ENCODE results near the gene ARHGAP15.

Gene ARHGAP15

DNA sequence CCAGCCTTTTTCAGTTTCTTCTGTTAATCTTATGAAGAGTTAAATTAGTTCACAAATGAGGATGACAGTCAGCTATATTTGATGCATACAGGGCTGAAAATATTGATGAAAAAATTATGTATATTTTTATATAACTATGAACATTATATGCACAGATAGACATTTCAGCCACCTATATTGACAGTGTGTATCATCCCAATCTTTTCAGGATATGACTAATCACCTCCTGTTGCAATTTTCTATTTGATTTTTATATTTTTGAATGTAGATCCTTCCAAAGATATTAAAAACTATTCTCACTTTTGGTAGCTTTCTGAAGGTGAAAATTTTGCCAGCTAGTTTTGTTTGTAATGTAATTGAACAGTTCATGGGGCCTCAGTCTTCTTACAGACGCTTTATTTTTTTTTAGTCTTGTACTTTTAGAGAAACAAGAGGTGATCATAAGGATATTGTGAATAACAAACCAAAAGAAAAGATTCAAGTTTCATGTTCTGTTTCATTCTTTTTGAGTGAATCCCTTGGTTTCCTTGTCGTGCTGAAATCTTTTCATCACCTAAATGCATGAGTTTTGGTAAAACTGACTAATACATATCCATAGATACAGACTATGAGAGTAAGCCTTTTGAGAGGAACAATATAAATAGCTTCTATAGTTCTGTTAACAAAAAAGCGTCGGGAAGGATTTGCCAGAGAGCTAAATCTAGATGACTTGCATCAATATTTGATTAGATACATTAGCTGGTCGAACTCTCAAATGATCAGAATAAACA lies 123.1 kb downstream of the ARHGAP15 start:
- TF ChIP-seq JUND (IDR thresholded peaks at IDR 0.05; ENCODE audit: low read depth): no peak
- DNase-seq (ENCODE audit: low read depth in 1 of 2, low spot score in 1 of 2): no peak
- in situ Hi-C loops (cut with HindIII; ENCODE audit: low pct_unique_long_range_greater_than_20kb, low sequenced_read_pairs): no loop called here

DNA sequence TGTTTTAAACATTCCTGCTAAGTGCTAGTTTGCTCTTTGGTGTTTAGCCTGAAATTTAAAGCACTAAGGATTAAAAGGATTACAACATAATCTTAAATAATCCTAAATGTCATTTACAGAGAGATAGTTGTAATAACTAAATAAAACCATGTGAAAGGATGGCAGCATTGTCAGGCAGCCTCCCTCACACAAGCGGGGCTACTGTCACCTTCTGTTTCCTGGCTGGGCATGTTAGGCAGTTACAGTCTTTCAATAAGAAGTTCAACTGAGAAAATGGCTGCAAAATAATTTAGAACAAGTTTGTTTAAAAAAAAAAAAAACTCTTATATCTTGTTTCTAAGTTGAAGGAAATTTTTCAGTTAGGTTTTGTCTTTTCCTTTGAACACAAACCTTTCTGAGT lies 124.9 kb downstream of the ARHGAP15 start:
- no peak for DNase-seq (ENCODE audit: low read depth in 1 of 2, low spot score in 1 of 2)
- in situ Hi-C loops (cut with HindIII; ENCODE audit: low pct_unique_long_range_greater_than_20kb, low sequenced_read_pairs): no loop called here
- no peak for TF ChIP-seq JUND (IDR thresholded peaks at IDR 0.05; ENCODE audit: low read depth)

DNA sequence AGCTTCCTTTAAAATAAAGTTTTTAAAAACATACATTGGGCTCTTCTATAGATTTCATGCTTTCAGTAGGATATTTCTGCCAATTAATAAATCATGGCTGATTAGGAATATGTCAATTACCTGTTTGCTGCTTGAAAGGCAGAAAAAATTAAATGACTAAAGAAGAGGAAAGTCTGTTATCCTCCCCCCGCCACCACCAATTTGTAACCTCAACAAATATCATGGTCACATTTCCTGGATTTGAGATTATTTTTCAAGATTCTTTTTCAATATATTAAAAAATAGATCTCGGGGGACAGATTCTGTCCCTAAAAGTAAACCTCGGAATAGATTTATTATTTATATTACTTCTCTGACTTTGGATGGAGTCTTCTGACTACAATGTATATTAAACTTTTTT lies 125.9 kb downstream of the ARHGAP15 start:
- in situ Hi-C loops (cut with HindIII; ENCODE audit: low pct_unique_long_range_greater_than_20kb, low sequenced_read_pairs): no loop called here
- no peak for DNase-seq (ENCODE audit: low read depth in 1 of 2, low spot score in 1 of 2)
- no peak for TF ChIP-seq JUND (IDR thresholded peaks at IDR 0.05; ENCODE audit: low read depth)

DNA sequence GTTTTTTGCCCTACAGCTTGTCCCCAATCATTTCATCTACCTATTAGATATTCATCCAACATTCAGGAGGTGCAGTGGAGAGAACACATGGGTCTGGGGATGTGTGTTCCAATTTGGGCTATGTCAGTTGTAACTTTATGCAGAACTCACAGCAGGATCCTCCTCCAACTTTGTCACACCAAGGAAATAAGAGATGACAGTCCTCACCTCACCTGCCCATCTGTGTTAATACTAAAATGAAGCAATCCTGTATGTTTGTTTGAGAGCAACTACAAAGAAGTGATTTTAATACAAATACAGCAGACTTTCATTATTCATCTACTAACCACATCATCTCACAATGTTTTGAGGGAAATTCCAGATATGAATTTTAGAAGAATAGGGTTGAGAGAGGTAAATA lies 126.7 kb downstream of the ARHGAP15 start:
- DNase-seq (ENCODE audit: low read depth in 1 of 2, low spot score in 1 of 2): no peak
- no peak for TF ChIP-seq JUND (IDR thresholded peaks at IDR 0.05; ENCODE audit: low read depth)
- in situ Hi-C loops (cut with HindIII; ENCODE audit: low pct_unique_long_range_greater_than_20kb, low sequenced_read_pairs): no loop called here

DNA sequence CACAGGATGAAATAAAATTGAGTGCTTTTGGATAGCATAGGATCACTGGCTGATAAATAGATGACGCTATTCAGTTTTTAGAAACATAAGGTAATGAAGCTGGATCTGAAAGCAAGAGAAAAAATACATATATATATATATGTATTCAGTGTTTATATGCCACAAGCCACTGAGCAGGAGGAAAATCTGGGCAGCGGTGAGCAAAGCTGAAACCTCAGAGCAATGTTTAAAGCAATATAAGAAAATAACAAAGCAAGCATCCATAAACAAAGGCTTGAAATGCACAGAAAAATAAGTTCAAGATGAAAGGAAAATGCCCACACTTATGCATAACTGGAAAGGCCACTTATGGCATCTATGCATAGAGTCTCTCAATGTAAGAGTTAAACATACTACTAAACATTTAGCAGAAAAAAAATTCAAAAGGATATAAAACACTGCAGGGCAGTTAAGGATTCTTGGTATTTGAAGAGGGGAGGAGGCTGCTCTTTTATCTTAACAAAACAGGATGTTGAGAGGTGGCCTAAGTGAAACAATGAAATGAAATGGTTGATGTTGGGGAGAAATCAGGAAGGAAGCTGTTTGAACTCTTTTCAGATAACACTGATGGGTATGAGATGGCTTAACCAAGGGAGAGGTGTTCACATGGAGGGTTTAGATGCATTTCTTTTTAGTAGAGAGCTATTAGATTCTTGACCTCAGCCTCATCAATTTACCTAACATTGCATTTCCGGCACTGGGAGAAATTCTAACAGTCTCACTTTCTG lies 129.1 kb downstream of the ARHGAP15 start:
- in situ Hi-C loops (cut with HindIII; ENCODE audit: low pct_unique_long_range_greater_than_20kb, low sequenced_read_pairs): no loop called here
- no peak for DNase-seq (ENCODE audit: low read depth in 1 of 2, low spot score in 1 of 2)
- no peak for TF ChIP-seq JUND (IDR thresholded peaks at IDR 0.05; ENCODE audit: low read depth)

DNA sequence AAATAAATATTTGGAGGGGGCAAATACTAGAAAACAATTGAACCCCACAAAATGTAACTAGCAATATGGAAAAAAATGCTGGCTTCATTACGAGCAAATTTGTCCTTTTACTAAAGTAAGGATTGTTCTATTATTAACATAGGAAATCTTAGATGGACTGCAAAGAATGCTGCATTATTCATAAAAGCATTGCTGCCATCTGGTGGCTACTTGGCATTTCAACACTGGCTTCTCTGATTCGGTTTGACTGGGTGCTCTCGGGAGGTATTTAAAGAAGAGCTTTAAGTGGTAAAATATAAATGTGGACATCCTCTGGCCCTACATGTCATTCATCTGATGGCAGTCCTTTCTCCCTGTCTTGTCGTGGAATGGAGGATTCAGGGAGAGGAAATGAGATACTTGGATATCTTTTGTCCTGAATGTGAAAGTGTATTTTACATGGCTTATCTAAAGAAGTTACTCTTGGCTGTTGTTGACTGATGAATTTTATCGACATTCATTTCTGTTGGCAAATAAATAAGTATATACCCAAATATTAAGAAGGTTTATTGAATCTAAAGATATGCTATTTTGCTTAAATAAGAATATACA lies 130.2 kb downstream of the ARHGAP15 start:
- TF ChIP-seq JUND (IDR thresholded peaks at IDR 0.05; ENCODE audit: low read depth): no peak
- in situ Hi-C loops (cut with HindIII; ENCODE audit: low pct_unique_long_range_greater_than_20kb, low sequenced_read_pairs): no loop called here
- peak; percentile 8 to 79 for DNase-seq (ENCODE audit: low read depth in 1 of 2, low spot score in 1 of 2)

DNA sequence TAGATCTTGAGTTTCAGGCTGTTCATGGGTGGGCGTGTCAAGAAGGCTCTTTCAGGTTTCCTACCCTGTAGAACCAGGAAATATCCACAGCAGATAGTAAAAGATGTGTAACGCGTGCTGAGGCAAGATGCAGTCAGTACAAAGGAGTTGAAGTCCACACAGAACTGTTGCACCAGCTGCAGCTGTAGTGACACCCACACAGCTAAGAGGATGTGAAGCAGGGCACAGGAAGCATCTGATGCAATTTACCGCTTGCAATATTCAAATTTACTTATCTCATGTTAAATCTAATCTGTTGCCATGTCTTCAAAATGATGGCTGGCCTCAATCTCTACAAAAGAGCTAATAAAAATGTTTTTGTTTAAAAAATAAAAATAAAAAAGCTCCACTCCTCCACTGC lies 132.8 kb downstream of the ARHGAP15 start:
- DNase-seq (ENCODE audit: low read depth in 1 of 2, low spot score in 1 of 2): no peak
- in situ Hi-C loops (cut with HindIII; ENCODE audit: low pct_unique_long_range_greater_than_20kb, low sequenced_read_pairs): no loop called here
- no peak for TF ChIP-seq JUND (IDR thresholded peaks at IDR 0.05; ENCODE audit: low read depth)

DNA sequence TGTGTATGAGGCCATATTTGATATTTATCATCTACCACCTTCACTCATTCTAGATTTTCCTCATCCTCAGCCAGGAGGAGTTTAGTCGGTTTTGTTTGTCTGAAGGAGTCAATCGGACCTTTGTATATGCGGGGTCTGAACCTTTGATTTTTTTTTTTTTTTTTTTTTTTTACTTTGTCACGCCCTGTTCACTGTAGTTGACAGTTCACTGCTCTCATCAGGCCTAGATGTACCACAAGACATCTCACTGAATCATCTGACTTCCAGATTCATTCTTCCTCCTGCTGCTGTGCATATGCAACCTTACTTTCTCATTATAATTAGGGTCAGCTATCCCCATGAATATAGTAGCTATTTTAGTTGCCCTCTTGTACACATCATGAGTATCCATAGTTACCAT lies 133.2 kb downstream of the ARHGAP15 start:
- in situ Hi-C loops (cut with HindIII; ENCODE audit: low pct_unique_long_range_greater_than_20kb, low sequenced_read_pairs): no loop called here
- no peak for TF ChIP-seq JUND (IDR thresholded peaks at IDR 0.05; ENCODE audit: low read depth)

DNA sequence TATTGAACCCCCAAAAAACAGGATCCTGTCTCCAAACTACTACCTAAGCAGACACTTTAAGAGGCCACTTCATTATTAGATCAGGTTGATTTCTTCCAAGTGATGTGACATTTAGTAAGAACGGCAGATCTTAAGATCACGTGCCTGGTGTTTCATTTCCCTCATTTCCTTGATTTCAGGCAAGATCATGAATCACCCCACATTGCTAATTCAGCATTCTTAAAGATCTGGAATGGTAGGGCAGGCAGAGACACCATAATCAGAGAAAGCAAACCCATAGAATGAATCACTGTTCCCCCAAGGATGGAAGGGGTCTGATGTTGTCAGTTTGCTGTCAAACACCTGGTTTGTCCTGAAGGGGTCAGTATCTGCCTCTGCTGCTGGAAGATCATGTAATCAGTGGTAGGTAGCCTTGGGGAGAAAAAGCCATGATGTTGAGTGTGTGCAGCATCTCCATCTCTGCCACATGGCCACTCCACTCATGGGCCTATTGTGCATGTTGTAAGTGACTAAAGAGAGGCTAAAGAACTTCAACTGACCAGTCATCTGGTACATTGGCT lies 133.9 kb downstream of the ARHGAP15 start:
- in situ Hi-C loops (cut with HindIII; ENCODE audit: low pct_unique_long_range_greater_than_20kb, low sequenced_read_pairs): no loop called here
- DNase-seq (ENCODE audit: low read depth in 1 of 2, low spot score in 1 of 2): no peak
- TF ChIP-seq JUND (IDR thresholded peaks at IDR 0.05; ENCODE audit: low read depth): no peak

More for the DNA sequence above, 133.2 kb downstream of the ARHGAP15 start:
- no peak for DNase-seq (ENCODE audit: low read depth in 1 of 2, low spot score in 1 of 2)

DNA sequence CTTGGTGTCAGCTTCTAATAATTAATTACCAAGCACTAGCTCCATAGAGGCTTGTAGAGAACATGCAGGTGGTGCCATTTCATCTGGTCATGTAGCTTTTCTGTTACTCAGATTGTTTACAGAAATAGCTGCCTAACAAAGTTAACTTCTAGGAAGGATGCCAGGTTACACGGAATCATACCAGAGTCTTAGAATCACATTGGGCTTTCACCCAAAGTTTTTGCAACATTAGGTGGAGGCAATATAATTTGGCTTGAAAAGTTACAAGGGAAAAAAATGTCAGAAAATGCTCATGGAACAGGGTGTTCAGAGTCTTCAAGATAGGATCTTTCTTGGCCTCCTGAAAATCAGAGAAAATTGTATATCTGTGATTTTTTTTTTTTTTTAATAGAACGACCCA lies 135.6 kb downstream of the ARHGAP15 start:
- in situ Hi-C loops (cut with HindIII; ENCODE audit: low pct_unique_long_range_greater_than_20kb, low sequenced_read_pairs): no loop called here
- no peak for TF ChIP-seq JUND (IDR thresholded peaks at IDR 0.05; ENCODE audit: low read depth)
- DNase-seq (ENCODE audit: low read depth in 1 of 2, low spot score in 1 of 2): no peak

DNA sequence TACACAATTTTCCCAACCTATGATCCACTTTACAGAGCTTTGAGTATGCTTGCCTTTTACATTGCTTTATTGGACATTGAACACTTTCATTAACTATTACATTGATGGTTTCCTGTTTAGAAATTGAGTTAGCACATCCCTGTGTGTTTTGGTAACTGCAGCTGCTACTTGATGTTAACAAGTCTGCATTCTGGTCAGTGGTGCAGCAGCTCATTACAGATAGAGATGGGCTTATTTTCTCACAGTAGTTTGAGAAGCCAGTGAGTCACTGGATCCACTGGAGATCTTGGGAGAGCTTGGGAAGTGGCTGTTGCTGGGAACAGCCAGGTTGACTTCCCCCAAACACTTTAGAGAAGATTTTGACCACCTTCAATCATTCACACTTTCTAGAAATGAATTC lies 150.5 kb downstream of the ARHGAP15 start:
- in situ Hi-C loops (cut with HindIII; ENCODE audit: low pct_unique_long_range_greater_than_20kb, low sequenced_read_pairs): no loop called here
- DNase-seq (ENCODE audit: low read depth in 1 of 2, low spot score in 1 of 2): no peak
- TF ChIP-seq JUND (IDR thresholded peaks at IDR 0.05; ENCODE audit: low read depth): no peak

DNA sequence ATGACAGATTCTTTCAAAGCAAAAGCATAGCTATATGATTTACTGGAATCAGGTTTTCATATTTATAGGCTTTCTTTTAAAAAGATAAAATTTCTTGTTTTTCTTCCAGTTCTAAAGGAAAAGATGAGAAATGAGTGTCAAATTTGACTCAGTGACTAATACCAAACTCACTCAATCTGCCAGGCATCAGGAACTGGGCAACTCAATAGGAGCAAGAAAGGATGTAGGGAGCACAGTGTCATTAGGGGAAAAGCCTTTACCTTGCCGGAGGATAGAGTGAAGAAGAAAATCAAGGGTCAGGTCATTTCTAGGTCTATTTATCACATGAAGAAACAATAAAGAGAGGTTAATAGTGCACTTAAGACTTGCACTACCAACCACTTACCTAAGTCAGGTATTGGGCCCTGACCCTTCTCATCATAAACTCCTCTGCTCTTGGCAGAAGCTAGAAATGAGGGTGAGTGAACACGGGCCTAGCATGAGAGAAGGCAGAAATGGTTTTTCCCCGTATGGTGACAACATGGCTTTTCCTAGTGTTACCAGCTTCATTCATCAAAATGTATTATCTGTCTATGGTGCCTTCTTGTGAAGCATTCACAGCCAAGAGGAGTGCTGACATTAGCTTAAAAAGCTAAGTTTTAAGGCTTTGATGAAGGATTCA lies 151.0 kb downstream of the ARHGAP15 start:
- no peak for TF ChIP-seq JUND (IDR thresholded peaks at IDR 0.05; ENCODE audit: low read depth)
- no peak for DNase-seq (ENCODE audit: low read depth in 1 of 2, low spot score in 1 of 2)
- in situ Hi-C loops (cut with HindIII; ENCODE audit: low pct_unique_long_range_greater_than_20kb, low sequenced_read_pairs): no loop called here

Data from T47D (cell line).